Stimulated activated memory B cell treated with anti-CD40 and anti-IgM and Interleukin-4, amounts not matched to agents 10 μg/mL and 1 μg/mL and 100 μg/mL, for 72 hours (primary cell): ENCODE measurements around the gene RET.

ENCODE experiments used
- ATAC-seq: fragments of 150-1000 bp; cut with Tn5 transposase; 2 replicates; pipeline ENCODE4 v1.10.0; 2021
- H3K27ac Mint-ChIP-seq: one replicate; pipeline ENCODE4 v1.8.0; 2022; ENCODE audit warnings: mild to moderate bottlenecking, mixed read lengths
- H3K27me3 Mint-ChIP-seq: one replicate; pipeline ENCODE4 v1.8.0; 2022; ENCODE audit warnings: mixed read lengths
- H3K36me3 Mint-ChIP-seq: one replicate; pipeline ENCODE4 v1.8.0; 2022; ENCODE audit warnings: mixed read lengths
- H3K4me1 Mint-ChIP-seq: one replicate; pipeline ENCODE4 v1.8.0; 2022; ENCODE audit warnings: mixed read lengths
- H3K4me3 Mint-ChIP-seq: one replicate; pipeline ENCODE4 v1.8.0; 2022; ENCODE audit warnings: mild to moderate bottlenecking, moderate library complexity, mixed read lengths
- H3K9me3 Mint-ChIP-seq: one replicate; pipeline ENCODE4 v1.8.0; 2022; ENCODE audit warnings: mixed read lengths

The RET gene

GRCh38 chr10:43054593-43054992 lies 22.3 kb upstream of the RET start:
- ATAC-seq, result no peak
- no peaks in the 10 kb centered on the region for H3K9me3 Mint-ChIP-seq
- H3K27me3 Mint-ChIP-seq, result peaks cover 23% of the 10 kb centered on the region
- no peak overlapping the region for H3K4me3 Mint-ChIP-seq
- no peak overlapping the region for H3K27ac Mint-ChIP-seq
- H3K36me3 Mint-ChIP-seq, result no peaks in the 10 kb centered on the region
- no peaks in the 10 kb centered on the region for H3K4me1 Mint-ChIP-seq

- no peak for ATAC-seq
- no peaks in the 10 kb centered on the region for H3K9me3 Mint-ChIP-seq
Observed at GRCh38 chr10:43055217-43055616, 21.7 kb upstream of the RET start.

DNA sequence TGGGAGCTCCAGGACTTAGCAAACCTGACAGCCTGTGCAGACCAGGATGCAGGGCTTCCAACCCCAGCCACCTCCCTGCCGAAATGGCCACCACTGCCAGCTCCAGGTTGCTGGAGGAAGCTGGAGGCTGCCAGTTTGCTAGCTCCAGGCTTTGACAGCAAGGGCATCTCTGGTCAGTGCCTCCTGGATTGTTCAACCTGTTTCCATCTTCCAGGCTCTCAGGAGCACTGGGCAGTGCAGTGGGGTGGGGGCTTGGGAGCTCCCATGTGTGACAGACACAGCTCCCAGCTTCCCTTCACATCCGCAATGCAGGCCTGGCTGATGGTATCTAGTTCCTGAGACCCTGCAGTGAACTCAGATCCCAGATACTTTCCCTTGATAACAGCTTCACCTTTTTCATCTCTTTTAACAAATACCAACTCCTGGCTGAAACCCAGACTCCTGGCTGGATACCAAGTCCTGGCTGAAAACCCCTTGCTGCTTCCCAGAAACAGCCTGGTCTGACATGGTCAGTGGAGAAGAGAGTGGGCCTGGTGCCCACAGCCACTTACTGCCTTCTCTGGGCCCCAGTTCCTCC lies 20.8 kb upstream of the RET start:
- peaks cover 34% of the 10 kb centered on the region for H3K27me3 Mint-ChIP-seq
- no peak overlapping the region for H3K4me3 Mint-ChIP-seq

More at GRCh38 chr10:43055217-43055616, 21.7 kb upstream of the RET start:
- H3K4me3 Mint-ChIP-seq, result no peak overlapping the region
- H3K27ac Mint-ChIP-seq, result no peak overlapping the region
- H3K4me1 Mint-ChIP-seq, result no peaks in the 10 kb centered on the region
- H3K27me3 Mint-ChIP-seq, result peaks cover 29% of the 10 kb centered on the region
- H3K36me3 Mint-ChIP-seq, result no peaks in the 10 kb centered on the region

GRCh38 chr10:43056568-43057011 lies 20.3 kb upstream of the RET start:
- peaks cover 34% of the 10 kb centered on the region for H3K27me3 Mint-ChIP-seq
- no peak overlapping the region for H3K27ac Mint-ChIP-seq
- peak; percentile 47 for ATAC-seq
- H3K4me3 Mint-ChIP-seq, result no peak overlapping the region
- H3K9me3 Mint-ChIP-seq, result no peaks in the 10 kb centered on the region
- H3K36me3 Mint-ChIP-seq, result no peaks in the 10 kb centered on the region
- no peaks in the 10 kb centered on the region for H3K4me1 Mint-ChIP-seq

More for the DNA sequence above, 20.8 kb upstream of the RET start:
- Mint-ChIP-seq H3K4me1 (no peaks in the 10 kb centered on the region), H3K9me3 (no peaks in the 10 kb centered on the region), H3K36me3 (no peaks in the 10 kb centered on the region), H3K27ac (no peak overlapping the region)
- ATAC-seq, result no peak

DNA sequence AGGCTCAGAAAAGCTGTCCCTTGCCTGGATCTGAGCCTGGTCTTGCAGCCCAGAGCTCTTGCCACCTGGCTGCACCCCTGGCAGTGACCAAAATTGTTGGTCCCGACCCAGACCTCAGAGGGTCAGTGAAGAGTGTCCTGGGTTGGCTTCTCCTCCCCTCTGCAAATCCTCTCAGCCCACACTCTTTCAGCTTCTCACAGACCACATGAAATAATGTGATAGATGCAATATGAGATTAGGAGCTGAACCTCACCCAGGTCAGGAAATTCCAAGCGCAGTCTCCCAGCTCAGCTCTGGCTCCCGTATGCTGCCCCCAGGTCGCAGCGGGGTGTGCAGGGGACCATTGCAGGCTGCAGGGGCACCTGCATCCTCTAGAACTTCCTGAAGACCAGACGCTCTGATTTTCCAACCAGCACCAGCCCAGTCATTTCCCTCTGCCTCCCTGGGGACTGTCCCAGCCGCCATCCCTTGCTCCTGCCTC lies 19.6 kb upstream of the RET start:
- no peak for ATAC-seq
- no peak overlapping the region for H3K27ac Mint-ChIP-seq

GRCh38 chr10:43057831-43058340 lies 19.0 kb upstream of the RET start:
- no peaks in the 10 kb centered on the region for H3K4me1 Mint-ChIP-seq
- peaks cover 34% of the 10 kb centered on the region for H3K27me3 Mint-ChIP-seq
- H3K27ac Mint-ChIP-seq, result no peak overlapping the region
- no peaks in the 10 kb centered on the region for H3K9me3 Mint-ChIP-seq
- no peaks in the 10 kb centered on the region for H3K36me3 Mint-ChIP-seq
- no peak for ATAC-seq
- no peak overlapping the region for H3K4me3 Mint-ChIP-seq

More for the DNA sequence above, 19.6 kb upstream of the RET start:
- H3K4me3 Mint-ChIP-seq, result no peak overlapping the region
- no peaks in the 10 kb centered on the region for H3K36me3 Mint-ChIP-seq
- peaks cover 34% of the 10 kb centered on the region for H3K27me3 Mint-ChIP-seq
- H3K4me1 Mint-ChIP-seq, result no peaks in the 10 kb centered on the region
- H3K9me3 Mint-ChIP-seq, result no peaks in the 10 kb centered on the region

DNA sequence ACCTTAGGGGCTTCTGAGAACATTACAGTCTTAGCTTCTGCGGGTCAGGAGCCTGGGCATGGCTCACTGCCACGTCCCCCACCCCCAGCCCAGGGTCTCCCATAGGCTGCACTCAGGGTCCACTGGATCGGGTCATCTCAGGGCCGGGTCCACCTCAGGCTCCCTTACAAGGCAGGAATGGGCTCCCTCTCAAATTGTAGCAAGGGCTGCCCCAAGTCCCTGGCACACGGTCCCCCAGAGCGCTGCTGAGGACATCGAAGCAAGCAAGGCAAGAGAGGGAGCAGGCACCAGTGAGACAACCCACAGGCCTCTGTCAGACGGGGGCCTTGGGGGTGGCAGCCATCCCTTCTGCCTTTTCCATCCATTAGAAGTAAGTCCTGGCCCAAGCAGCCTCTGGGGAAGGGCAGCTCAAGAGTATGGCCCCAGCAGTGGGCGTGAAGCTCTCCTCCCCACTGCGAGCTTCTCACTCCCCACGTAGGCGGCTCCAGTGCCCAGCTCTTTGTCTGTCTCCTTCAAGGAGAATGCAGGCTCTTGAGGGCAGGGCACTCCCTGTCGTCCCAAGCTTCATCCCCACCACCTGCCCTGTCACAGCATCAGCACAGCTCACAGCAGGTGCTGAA lies 18.0 kb upstream of the RET start:
- H3K4me3 Mint-ChIP-seq, result no peak overlapping the region

DNA sequence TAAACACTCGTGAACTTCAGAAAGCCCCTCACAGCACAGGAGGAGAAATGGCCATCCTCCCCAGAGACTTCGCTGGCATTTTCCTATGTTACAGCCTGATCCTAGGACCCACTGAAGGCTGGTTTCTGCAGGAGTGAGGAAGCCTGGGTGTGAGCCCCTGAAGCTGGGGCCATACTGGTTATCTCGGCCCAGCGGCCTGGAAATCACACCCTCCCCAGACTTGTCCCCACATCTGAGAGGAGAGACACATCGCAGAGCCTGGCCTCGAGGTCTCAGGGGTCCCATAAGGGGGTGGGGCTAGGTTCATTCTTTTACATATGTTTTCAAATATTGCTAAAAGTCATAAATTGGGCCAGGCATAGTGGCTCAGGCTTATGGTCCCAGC lies 17.5 kb upstream of the RET start:
- ATAC-seq, result no peak
- peaks cover 46% of the 10 kb centered on the region for H3K27me3 Mint-ChIP-seq
- H3K9me3 Mint-ChIP-seq, result no peaks in the 10 kb centered on the region
- H3K36me3 Mint-ChIP-seq, result no peaks in the 10 kb centered on the region
- no peaks in the 10 kb centered on the region for H3K4me1 Mint-ChIP-seq
- no peak overlapping the region for H3K4me3 Mint-ChIP-seq
- no peak overlapping the region for H3K27ac Mint-ChIP-seq

More for the DNA sequence above, 18.0 kb upstream of the RET start:
- H3K27me3 Mint-ChIP-seq, result peaks cover 42% of the 10 kb centered on the region
- H3K4me1 Mint-ChIP-seq, result no peaks in the 10 kb centered on the region
- H3K27ac Mint-ChIP-seq, result no peak overlapping the region
- H3K9me3 Mint-ChIP-seq, result no peaks in the 10 kb centered on the region
- no peaks in the 10 kb centered on the region for H3K36me3 Mint-ChIP-seq
- ATAC-seq, result no peak

GRCh38 chr10:43059828-43060227 lies 17.0 kb upstream of the RET start:
- peaks cover 46% of the 10 kb centered on the region for H3K27me3 Mint-ChIP-seq
- H3K9me3 Mint-ChIP-seq, result no peaks in the 10 kb centered on the region
- H3K36me3 Mint-ChIP-seq, result no peaks in the 10 kb centered on the region
- no peak for ATAC-seq
- no peak overlapping the region for H3K27ac Mint-ChIP-seq
- no peaks in the 10 kb centered on the region for H3K4me1 Mint-ChIP-seq
- H3K4me3 Mint-ChIP-seq, result no peak overlapping the region

DNA sequence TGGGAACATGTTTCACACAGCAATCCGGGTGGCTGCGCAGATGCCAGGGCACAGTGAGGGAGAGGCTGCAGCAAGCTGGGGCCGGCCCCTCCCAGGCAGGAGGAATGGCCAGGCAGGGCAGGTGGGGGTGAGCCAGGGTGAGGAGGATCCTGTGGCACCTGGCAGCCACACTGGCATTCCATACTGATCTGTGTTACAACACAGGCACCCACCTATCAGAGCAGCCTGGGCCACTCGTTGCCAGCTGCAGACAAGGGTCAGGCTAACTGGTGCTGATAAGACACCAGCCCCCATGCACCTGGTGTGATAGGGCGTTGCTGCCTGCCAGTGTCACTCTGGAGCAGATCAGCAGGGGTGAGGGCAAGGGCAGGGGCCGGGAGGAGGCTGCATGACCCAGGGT lies 16.6 kb upstream of the RET start:
- no peak for ATAC-seq
- H3K27ac Mint-ChIP-seq, result no peak overlapping the region
- H3K27me3 Mint-ChIP-seq, result peaks cover 46% of the 10 kb centered on the region
- no peaks in the 10 kb centered on the region for H3K9me3 Mint-ChIP-seq
- no peaks in the 10 kb centered on the region for H3K4me1 Mint-ChIP-seq
- H3K36me3 Mint-ChIP-seq, result no peaks in the 10 kb centered on the region
- H3K4me3 Mint-ChIP-seq, result no peak overlapping the region

- no peak for ATAC-seq
- no peaks in the 10 kb centered on the region for H3K4me1 Mint-ChIP-seq
- no peak overlapping the region for H3K4me3 Mint-ChIP-seq
- H3K27me3 Mint-ChIP-seq, result peaks cover 46% of the 10 kb centered on the region
- H3K27ac Mint-ChIP-seq, result no peak overlapping the region
- no peaks in the 10 kb centered on the region for H3K36me3 Mint-ChIP-seq
- H3K9me3 Mint-ChIP-seq, result no peaks in the 10 kb centered on the region
Observed at GRCh38 chr10:43061331-43061730, 15.5 kb upstream of the RET start.

DNA sequence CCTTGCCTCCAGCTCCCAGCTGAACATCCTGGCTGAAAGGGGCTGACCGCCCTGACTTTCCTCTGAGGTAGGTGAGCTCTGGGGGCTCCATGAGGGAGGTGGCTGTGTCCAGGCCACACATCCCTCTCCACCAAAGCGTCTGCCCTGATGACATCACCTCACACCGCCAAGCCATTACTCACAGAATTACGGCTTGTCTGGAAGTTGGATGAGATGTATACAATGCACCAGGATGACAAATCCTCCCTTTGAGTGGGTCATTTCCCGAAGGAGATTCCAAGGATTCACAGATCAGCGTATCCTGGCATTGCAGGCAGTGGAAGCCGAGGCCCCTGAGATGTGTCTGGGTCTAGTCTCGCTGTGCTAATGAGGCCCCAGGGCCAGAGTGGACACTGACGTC lies 15.1 kb upstream of the RET start:
- no peaks in the 10 kb centered on the region for H3K4me1 Mint-ChIP-seq
- H3K9me3 Mint-ChIP-seq, result no peaks in the 10 kb centered on the region
- H3K36me3 Mint-ChIP-seq, result no peaks in the 10 kb centered on the region
- H3K27me3 Mint-ChIP-seq, result peaks cover 46% of the 10 kb centered on the region
- no peak overlapping the region for H3K27ac Mint-ChIP-seq
- ATAC-seq, result no peak
- no peak overlapping the region for H3K4me3 Mint-ChIP-seq

- Mint-ChIP-seq H3K27me3 (peaks cover 42% of the 10 kb centered on the region), H3K9me3 (no peaks in the 10 kb centered on the region), H3K4me3 (no peak overlapping the region), H3K36me3 (no peaks in the 10 kb centered on the region), H3K27ac (no peak overlapping the region), H3K4me1 (no peaks in the 10 kb centered on the region)
- no peak for ATAC-seq
Observed at GRCh38 chr10:43062402-43063160, 14.3 kb upstream of the RET start.

GRCh38 chr10:43064331-43065075 lies 12.4 kb upstream of the RET start:
- Mint-ChIP-seq H3K4me1 (no peaks in the 10 kb centered on the region), H3K27me3 (peaks cover 23% of the 10 kb centered on the region), H3K9me3 (no peaks in the 10 kb centered on the region), H3K27ac (no peak overlapping the region), H3K4me3 (no peak overlapping the region), H3K36me3 (no peaks in the 10 kb centered on the region)
- ATAC-seq, result peak; percentile 10

- Mint-ChIP-seq H3K36me3 (no peaks in the 10 kb centered on the region), H3K27ac (no peak overlapping the region), H3K4me3 (no peak overlapping the region), H3K9me3 (no peaks in the 10 kb centered on the region), H3K27me3 (peaks cover 17% of the 10 kb centered on the region), H3K4me1 (no peaks in the 10 kb centered on the region)
- ATAC-seq, result no peak
Observed at GRCh38 chr10:43065234-43065633, 11.6 kb upstream of the RET start.
